HG03520 (cell line): ENCODE measurements around the gene CEP20.
A peak's percentile ranks its signal among the peaks of the same experiment; 100 is the strongest.
"Not testable (repeated sequence)": the region's sequence is repeated elsewhere in the genome, so short reads cannot be mapped to it uniquely, and the experiment has no call there.

Experiments
- ATAC-seq: cut with Tn5 transposase; IDR thresholded peaks from one replicate; pipeline ENCODE4 v1.9.1; 2021; ENCODE audit warnings: mild to moderate bottlenecking, moderate library complexity; ENCODE audit not compliant: unreplicated experiment

Gene CEP20

DNA sequence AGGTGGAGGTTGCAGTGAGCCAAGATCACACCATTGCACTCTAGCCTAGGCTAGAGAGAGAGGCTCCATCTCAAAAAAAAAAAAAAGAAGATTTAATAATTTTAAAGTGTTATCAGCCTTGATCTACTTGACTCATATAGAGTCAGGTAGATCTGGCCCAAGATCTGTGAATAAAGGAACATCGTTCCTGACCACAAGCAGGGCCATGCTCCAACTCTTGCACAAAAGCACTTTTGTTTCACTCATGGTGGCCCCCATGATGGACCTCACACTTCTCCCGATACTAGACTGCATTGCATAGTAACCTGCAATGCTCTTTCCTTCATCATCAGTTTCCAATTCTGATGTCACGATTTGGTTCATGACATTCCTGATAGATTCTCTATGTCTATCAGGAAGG is 26.4 kb downstream of the CEP20 start:
- no peak for ATAC-seq

DNA sequence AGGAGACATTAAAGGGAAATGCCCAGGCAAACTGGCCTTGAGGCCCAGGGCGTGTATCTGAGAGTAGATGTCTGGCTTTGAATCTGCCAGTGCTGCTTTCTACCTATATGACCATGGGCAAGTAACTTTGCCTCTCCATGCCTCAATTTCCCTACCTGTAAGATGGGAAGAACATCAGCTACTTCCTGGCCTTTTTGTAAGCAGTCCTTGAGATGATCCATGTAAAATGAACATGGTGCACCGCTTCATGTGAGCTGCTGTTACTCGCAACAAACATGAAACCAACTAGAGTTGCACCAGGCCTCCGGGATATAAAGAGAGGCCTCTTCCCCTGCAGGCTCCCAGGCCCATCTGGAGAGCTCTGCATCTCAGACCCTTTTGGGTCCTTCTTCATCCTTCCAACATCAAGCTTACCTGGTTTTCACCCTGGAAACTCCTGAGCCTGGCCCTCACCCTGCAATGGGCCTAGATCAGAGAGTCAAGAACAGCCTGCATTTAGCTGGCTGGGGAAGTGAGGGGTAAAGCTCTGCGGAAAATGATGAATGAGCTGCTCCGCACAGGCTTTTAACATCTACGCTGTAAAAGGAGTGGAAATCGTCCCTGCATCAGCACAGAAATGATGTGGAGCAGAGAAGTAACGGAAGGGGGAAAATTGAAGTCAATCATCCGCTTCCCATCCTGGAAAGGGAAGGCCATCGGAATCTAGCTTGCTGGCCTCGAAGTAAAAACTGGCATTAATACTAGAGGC is 29.3 kb downstream of the CEP20 start:
- no peak for ATAC-seq

GRCh38 chr16:15857724-15858560 is 30.5 kb downstream of the CEP20 start:
- ATAC-seq = no peak

DNA sequence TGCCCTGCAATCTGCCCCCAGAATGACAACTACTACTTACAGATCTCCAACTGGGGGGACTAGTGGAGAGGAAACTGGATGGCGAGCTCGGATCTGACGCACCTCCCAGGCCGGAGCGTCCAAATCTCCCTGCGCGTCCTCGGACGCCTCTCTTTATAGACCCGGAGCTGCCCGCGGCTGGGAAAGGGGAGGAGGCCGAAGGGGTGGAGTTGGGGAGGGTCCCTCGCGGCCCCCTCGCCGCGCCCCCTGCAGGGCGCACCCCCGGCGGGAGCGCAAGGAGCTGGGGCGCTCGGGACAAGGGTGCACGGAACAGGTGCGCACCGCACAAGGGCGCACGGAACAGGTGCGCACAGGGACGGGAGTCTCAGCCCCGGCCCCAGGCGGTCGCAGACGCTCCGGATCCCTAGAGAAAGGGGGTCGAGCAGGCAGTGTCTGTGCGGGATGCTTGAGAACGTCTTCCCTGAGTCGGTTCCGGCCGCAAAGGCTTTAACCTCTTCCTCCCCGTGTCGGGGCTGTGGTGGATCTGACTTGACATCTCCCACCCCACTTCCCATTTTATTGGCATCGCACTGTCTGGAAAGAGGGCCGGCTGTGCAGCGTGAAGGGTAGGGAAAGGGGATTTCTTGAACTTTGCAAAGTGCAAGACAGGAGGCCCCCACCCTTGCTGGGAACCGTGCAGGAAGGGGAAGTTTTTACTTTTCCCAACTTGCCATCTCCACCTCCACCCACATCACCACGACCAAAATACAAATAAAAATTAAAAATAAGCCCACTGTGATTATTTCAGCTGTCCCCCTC is 31.3 kb downstream of the CEP20 start, which contains the start of gene MYH11:
Gene MYH11 (minus strand): TSS at position 128 of the 798 bp plus-strand sequence. CDS start 18,776 bp downstream, outside the sequence.
- no peak for ATAC-seq

GRCh38 chr16:15856182-15856581 is 32.2 kb downstream of the CEP20 start:
- ATAC-seq = no peak

- ATAC-seq = peak; percentile 63
These were observed 32.7 kb downstream of the CEP20 start for GRCh38 chr16:15855704-15856003.

- ATAC-seq = no peak
These were observed 33.3 kb downstream of the CEP20 start for GRCh38 chr16:15854906-15855703.

DNA sequence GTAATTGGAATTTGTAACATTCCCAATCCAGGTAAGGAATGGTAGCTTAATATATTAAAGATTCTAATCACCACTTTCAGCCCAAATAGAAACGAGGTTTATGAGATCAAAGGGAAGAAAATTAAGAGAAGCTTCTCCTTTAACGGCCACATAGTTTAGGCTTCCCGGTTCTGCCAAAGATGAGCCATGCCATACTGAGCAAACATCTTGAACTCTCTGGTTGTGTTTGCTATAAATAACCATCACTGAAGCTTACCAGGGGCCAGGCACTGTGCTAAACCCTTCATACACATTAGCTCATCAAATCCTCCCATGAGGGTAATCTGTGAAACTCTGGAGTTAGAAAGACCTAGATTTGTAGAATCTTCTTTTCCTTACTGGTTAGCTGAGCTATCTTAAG is 34.3 kb downstream of the CEP20 start:
- ATAC-seq = no peak

- ATAC-seq = no peak
These were observed 35.4 kb downstream of the CEP20 start for GRCh38 chr16:15853021-15853420.

- not testable (repeated sequence) for ATAC-seq
These were observed 37.8 kb downstream of the CEP20 start for GRCh38 chr16:15850555-15850954.

DNA sequence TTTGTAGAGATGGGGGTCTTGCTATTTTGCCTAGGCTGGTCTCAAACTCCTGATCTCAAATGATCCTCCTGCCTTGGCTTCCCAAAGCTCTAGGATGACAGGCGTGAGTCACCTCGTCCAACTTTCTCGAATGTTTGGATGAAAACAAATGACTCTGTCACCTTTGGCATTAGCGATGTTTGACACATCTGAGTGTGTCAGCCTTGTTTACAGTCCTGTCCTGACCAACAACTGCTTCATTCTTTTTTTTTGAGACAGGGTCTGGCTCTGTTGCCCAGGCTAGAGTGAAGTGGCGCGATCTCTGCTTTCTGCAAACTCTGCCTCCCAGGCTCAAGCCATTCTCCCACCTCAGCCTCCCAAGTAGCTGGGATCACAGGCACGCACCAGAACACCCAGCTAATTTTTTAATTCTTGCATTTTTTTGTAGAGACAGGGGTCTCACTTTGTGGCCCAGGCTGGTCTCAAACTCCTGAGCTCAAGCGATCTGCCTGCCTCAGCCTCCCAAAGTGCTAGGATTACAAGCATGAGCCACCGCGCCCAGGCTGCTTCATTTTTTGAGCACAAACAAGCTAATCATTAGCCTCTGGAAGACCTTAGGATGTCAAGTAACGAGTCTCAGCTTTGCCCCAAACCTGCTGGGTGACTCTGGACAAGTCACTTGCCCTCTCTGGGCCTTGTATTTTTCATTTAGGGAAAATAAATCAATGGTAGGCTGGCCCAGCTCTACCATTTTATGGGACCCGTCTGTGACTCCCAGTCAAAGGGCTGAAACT is 39.0 kb downstream of the CEP20 start:
- ATAC-seq = no peak

GRCh38 chr16:15847611-15848175 is 40.7 kb downstream of the CEP20 start:
- no peak for ATAC-seq

DNA sequence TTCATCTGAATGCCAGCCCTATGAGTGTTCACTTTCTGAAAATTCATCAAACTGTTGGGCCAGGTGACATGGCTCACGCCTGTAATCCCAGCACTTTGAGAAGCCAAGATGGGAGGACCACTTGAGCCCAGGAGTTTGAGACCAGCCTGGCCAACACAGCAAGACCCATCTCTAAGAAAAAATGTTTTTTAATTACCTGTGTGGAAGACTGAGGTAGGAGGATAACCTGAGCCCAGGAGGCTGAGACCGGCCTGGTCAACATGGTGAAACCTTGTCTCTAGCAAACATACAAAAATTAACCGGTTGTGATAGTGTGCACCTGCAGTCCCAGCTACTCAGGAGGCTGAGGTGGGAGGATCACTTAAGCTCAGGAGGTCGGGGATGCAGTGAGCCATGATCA is 41.9 kb downstream of the CEP20 start:
- ATAC-seq = no peak

DNA sequence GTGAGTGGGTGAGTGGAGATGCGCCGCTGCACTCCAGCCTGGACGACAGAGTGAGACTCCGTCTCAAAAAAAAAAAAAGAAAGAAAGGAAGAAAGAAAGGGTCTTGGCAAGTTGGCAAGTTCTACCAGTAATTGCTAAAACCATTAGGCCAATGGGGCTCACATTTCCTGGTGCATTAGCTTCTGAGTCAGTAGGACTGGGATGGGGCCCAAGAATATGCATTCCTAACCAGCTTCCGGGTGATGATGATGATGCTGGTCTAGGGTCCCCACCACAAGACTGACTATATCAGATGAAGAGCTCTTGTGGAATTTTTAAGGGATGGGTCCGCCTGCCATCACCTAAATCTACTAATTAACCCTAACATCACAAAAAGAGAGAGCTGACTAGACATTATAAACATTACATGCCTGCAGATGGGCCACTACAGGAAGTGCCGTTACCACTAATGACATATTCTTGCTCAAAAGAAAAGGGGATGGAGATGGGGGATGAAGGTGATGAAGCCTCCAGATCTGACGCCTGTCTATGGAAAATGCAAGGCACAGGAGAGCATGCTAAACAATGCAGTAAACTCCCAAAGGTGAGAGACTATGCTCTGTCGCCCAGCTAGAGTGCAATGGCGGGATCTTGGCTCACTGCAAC is 44.6 kb downstream of the CEP20 start:
- ATAC-seq = no peak

DNA sequence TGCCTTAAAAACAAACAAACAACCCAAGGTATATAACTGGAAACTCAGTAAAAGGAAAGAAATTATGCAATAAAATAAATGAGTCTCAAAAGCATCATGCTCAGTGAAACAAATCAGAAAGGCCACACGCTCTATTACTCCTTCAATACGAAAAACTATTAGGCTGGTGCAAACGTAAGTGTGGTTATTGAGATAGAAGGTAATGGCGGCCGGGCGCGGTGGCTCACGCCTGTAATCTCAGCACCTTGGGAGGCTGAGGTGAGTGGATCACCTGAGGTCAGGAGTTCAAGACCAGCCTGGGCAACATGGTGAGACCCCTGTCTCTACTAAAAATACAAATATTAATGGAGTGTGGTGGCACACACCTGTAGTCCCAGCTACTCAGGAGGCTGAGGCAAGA is 49.2 kb downstream of the CEP20 start:
- not testable (repeated sequence) for ATAC-seq

- no peak for ATAC-seq
These were observed 50.6 kb downstream of the CEP20 start for GRCh38 chr16:15837761-15838160.

DNA sequence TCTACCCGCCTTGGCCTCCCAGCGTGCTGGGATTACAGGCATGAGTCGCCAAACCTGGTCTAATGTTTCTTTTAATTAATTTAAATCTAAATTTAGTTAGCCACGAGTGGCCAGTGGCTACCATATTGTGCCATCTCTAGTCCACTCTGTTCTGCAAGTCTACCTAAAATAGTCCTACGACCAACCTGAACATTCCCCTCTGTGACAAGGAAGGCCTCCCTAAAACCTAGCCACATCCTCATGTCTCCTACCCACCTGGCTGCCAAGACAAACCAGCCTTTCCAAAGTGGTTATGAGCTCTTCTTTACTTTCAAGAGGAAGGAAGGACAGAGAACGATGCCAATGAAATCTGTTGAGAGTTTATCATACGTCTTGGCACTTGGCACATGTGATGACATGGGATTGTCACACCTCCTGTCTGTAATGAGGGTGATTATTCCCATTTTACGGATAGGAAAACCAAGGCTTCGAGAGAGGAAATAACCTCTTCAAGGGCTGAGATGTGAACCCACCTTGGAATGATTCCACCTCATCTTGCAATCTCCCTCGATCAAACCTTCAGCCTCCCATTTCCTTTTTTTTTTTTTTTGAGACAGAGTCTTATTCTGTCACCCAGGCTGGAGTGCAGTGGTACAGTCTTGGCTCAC is 51.3 kb downstream of the CEP20 start:
- ATAC-seq = no peak

DNA sequence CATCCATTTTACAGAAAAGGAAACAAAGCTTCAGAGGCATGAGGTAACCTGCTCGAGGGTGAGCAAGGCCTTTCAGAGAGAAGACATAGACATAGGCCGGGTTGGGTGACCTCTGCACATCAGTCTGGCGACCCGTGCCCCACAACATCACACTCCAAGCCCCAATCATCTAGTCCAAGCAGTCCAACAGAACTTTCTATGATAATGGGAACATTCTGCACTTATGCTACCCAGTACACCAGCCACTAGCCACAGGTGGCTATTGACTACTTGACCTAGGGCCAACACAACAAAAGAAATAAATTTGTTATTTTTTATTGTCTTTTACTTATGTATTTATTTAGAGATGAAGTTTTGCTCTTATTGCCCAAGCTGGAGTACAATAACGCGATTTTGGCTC is 52.3 kb downstream of the CEP20 start:
- ATAC-seq = no peak
